Left ventricle myocardium superior (tissue), 1 donor: ENCODE results near the gene CTXN3. TPM values are rescaled to one million over a fixed set of nuclear protein-coding genes. Genes with fewer than 3 reads are reported as not detected.

Experiments used
- ATAC-seq: fragments of 200-7000 bp; cut with Tn5 transposase; one replicate; pipeline ENCODE4 v1.9.1; 2020; ENCODE audit warnings: mild to moderate bottlenecking, moderate library complexity
- DNase-seq: peaks from one replicate; pipeline ENCODE4 v3.0.0-alpha.2; 2020
- intact Hi-C: fragments of 100-400 bp; cut with micrococcal nuclease; formaldehyde crosslinking; loops from one replicate; pipeline ENCODE4 v1.11.0; 2022
- long read RNA-seq: library from polyadenylated mRNA; unstranded; transcript quantifications from one replicate; pipeline ENCODE4 v2.0.0, GENCODE V29; 2021
- total RNA-seq: library from RNA; stranded (reverse); fragmentation: NEBNext Ultra II Directional; extraction: Animal tissue kit (Norgen Biotek cat#: 25700); gene quantifications from one replicate; pipeline ENCODE4 v1.2.1, GENCODE V29; 2021
- donor health status: DM: no; HTN: yes; CAD: no; lungs with severe emphysema.

CTXN3 gene
- not detected for total RNA-seq
- long read RNA-seq = 0 reads

DNA sequence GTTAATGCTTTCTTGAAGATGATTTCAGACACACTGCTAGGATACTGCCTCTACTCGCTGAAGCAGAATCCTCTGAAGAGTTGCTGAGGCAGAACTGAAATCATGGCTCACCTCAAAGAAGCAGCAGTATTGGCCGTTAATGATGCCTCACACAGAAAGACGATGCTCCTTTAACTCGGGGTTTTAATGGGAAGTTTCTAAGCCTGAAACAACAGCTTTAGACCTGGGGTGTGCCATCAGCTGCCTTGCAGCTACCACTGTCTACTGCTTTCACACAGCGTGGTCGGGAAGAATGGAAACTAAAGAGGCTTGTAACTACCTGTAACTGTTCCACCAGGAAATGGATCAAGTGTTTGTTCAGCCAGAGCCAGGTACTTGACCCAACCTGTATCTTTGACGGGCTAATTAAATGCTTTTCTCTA lies at the start of gene CTXN3:
Gene CTXN3 (plus strand): TSS at position 65 of the 422 bp plus-strand sequence. CDS start 8,440 bp downstream, outside the sequence.
- DNase-seq = no peak
- ATAC-seq = no peak
- intact Hi-C loops = no loop called here

DNA sequence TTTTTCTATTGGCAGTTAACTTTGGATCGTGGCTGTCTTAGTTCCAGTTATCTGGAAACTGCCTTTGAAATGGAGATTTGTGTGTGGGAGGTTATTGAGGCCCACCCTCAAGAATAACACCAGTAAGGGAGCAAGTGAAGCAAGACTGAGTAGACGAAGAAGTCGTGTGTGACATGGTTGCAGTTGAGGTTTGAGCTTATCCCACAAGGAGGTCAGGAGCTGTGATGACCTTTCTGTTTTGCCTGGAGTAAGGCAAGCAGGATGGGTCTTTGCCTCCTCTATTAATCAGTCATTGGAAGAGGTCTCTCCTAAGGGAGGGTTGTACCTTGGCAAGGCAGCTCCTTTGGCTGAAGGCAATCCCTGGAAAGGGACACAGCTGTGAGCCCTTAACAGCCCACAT lies 49.6 kb upstream of the CTXN3 start:
- no peak for DNase-seq
- intact Hi-C loops = no loop called here
- ATAC-seq = no peak

DNA sequence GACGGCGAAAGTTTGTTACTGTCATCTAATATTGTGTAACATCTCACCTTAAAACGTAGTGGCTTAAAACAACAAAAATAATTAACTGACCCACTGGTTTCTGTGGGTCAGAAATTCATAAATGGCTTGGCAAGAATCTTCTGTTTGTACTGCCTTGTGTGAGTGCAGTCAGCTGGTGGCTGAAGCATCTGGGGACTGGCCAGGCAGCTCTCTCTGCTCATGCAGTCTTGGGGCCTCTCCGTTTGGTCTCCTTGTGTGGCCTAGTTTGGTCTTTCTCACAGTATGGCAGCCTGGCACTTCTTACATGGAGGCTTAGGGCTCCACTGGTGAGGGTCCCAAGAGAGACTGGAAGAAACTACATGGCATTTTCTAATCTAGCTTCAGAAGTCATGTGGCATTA lies 49.0 kb upstream of the CTXN3 start:
- ATAC-seq = no peak
- intact Hi-C loops = no loop called here

DNA sequence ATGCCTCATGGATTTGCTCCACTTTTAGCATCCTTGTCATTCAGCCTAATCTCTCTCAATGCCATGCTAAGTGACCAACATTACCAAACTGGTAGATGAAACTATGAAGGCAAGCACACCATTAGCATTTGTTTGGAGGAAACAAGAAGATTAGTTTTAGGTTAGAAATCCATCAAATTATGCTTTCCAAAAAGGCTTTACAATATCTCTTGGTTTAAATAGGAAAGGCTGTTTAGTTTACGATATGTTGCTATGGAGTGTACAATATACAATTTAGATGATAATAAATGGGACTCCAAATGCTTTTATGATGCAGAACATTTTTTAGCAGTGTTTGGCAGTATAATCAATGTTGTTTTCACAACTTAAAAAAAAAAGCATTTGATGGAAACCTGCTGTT lies 47.8 kb upstream of the CTXN3 start:
- DNase-seq (no peak), ATAC-seq (no peak)
- intact Hi-C loops = no loop called here

More for the DNA sequence above, 49.0 kb upstream of the CTXN3 start:
- no peak for DNase-seq

DNA sequence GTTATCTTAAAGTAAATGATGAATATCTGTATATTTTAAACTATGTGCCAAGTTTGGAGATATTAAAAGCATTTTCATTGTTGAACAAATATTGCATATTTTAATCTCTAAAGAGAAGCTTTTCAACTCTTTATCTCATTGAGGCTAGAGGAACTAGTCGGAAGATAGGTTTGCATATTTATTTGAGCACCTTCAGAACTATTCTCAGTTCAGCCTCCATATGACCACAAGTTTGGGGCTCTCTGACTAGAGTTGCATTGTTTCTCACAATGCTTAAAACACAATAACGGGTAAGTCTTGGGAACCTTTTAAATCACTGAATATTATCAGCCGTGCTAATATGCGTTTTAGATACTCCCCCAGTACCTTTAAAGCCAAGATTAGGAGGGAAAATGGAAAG lies 47.3 kb upstream of the CTXN3 start:
- DNase-seq = no peak
- ATAC-seq = no peak
- intact Hi-C loops = no loop called here

DNA sequence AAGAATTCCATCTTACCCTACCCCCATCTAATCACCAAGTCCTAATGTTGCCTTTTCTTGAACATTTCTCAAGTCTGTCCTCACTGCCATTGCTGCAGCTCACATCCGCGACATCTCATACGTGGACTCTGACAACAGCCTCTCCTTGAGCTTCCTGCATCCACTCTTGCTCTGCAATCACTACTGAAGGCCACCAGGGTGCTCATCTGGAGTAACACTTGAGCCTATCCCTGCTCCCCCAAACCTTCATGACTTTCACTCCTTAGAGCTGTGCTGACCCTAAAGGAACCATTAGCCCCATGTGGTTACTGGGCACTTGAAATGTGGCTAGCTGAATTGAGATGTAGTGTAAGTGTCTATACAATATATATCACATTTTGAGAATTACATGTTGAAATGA lies 46.4 kb upstream of the CTXN3 start:
- intact Hi-C loops = no loop called here
- ATAC-seq (no peak), DNase-seq (no peak)

DNA sequence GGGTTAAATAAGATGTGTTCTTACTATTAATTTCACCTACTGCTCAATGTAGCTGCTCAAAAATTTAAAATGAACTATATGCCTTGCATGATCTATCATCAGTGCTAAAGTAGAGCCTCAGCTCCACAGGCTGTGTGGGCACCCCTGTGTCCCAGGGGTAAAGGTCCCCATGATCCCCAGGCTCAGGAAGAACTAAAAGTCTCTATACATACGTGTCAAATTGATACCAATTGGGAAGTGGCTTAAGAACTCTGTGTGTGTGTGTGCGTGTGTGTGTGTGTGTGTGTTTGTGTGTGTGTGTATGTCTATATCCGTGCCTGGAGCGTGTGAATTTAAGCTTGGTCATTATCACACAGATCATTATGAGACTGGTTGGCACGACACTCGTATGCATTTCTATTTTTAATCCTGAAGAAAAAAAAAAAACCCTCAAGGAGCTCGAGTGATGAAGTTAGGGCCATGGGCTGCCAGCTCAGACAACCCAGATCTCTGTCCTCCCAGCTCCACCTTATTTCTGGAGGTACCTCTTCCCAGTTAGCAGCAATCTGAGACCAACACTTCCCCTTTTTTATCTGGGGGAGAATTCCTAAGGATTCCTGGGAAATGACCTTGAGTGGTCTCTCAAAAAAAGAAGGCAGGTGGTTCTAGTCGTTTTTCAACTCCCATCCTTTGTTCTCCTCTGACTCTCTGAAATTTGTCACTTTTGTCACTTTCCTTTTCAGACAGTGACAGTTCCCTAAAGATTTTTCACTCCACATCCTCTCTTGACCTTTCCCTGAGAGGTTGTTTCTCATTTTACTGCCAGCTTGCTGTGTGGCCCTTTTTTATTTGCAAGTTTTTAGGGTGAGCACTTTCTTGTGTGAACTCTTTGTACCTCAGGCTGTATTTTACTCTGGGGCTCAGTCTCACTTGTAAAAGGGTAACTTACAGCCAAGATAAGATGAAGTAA lies 45.7 kb upstream of the CTXN3 start:
- DNase-seq = no peak
- intact Hi-C loops = no loop called here
- ATAC-seq = no peak

DNA sequence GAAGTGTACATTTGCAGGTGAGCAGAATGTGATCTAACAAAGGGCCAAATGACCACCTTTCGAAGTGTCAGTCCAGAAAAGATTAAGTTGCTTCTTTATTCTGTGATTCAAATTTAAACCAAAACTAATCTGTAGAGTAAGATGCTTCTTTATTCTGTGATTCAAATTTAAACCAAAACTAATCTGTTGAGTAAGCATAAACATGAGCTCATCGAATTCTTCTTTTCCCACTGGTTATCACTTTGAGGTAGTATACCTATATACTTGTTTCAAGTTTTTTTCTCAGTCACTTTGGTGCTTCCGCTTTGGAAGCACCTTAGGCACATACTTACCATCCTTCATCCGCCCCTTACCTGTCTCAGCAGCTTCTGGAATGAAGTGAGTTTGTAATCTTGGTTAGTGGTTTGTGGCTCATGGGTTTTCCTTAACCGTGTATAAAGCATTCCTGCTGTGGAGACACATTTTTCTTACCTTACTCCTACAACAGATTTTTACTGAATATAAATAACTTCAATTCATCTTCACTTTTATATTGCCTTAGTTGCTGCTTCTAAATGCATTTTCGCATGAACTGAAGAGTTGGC lies 40.7 kb upstream of the CTXN3 start:
- ATAC-seq = no peak
- intact Hi-C loops = no loop called here
- DNase-seq = no peak

DNA sequence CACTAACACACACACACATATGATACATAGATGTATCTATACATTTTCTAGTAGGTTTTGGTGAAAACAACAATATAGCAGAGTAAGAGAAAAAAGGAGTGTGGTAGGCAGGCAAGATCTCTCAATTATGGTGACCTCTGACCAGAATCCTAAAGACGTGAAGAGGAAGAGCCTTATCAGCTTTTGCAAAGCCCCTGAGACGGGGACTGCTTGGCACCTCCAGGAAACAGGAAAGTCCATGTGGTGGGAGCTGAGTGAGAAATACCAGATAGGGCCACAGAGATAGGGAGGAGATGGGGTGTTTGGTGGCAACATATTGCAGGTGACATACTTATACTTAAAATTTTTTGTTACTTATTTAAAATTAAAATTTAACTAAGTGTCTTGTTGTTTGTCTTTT lies 39.9 kb upstream of the CTXN3 start:
- no peak for DNase-seq
- intact Hi-C loops = no loop called here
- no peak for ATAC-seq

DNA sequence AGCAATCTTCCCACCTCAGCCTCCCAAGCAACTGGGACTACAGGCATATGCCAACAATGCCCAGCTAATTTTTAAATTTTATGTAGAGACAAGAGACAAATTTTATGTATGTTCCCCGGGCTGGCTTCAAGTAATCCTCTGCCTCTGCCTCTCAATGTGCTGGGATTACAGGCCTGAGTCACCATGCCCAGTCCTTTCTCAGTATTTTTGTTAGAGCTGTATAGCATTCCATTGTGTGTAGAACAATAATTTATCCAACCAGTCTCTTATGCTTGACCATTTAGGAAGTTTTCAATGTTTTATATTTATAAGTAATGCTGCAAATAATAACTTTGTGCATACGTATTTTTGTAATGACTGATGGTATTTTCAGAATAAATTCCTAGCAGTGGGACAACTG lies 38.9 kb upstream of the CTXN3 start:
- intact Hi-C loops = no loop called here
- DNase-seq (no peak), ATAC-seq (no peak)

DNA sequence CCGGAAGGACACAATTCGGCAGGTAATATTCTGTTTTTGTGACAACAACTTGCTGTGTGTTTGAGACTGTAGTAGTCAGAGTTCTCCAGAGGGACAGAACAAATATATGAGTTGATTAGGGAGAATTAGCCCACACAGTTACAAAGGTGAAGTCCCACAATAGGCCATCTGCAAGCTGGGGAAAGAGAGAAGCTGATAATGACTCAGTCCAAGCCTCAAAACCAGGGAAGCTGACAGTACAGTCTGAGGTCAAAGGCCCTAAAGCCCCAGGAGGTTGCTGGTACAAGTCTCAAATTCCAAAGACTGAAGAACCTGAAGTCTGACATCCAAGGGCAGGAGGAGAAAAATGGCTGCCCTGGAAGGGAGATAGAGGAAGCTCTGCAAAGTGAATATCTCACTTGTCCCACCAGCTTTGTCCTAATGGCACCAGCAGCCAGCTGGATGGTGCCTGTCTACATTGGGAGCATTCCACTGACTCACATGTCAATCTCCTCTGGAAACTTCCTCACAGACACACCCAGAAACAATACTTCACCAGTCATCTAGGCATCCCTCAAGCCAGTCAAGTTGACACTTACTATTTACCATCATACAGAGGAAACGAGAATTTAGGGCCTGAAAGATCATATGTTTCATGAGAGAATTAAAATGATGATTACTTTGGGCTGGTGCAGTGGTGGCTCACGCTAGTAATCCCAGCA lies 36.3 kb upstream of the CTXN3 start:
- intact Hi-C loops = no loop called here
- no peak for DNase-seq

DNA sequence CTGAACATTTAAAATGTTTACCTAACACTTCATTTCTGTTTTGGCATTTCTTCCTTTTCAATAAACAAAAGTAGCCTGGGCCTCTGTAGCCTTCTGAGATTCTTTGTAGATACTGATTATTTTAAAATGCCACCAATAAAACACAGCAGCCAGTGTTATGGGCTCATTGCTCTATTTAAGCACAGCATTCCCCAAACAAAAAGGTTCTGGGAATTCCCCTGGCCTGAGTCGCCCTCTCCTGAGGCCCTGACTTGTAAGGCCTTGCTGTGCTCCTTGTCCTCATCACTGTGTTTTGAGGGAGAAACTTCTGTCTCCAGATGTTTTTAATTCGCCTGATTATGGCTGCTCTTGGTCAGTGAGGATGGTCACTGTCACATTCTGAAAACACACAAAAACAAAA lies 33.0 kb upstream of the CTXN3 start:
- no peak for DNase-seq

More for the DNA sequence above, 36.3 kb upstream of the CTXN3 start:
- ATAC-seq = no peak

DNA sequence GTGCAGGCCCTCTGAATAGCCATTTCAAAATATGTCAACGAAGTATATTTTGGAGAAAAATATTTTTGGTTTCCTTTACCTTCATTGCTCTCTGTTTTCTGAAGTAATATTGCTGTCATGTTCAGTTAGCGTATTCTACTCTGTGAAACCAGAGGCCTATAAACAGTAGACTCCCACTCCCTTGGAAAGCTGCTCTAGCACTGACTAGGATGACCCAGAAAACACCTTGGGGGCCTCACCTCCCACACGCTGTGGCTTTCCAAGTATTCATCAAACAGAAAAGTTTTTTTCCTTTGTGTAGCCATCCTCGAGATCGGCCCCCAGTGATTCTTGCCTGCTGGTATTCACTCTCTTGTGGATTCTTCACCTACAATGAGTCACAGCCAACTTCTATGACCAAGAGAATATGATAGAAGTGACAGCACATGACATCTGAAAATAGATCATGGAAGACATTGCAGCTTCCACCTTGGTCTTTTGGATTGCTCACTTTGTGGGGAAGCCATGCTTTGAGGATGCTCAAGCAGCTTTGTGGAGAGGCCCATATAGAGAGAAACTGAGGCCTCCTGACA lies 28.9 kb upstream of the CTXN3 start:
- intact Hi-C loops = no loop called here
- no peak for DNase-seq
- no peak for ATAC-seq

More for the DNA sequence above, 33.0 kb upstream of the CTXN3 start:
- intact Hi-C loops = no loop called here
- ATAC-seq = no peak

DNA sequence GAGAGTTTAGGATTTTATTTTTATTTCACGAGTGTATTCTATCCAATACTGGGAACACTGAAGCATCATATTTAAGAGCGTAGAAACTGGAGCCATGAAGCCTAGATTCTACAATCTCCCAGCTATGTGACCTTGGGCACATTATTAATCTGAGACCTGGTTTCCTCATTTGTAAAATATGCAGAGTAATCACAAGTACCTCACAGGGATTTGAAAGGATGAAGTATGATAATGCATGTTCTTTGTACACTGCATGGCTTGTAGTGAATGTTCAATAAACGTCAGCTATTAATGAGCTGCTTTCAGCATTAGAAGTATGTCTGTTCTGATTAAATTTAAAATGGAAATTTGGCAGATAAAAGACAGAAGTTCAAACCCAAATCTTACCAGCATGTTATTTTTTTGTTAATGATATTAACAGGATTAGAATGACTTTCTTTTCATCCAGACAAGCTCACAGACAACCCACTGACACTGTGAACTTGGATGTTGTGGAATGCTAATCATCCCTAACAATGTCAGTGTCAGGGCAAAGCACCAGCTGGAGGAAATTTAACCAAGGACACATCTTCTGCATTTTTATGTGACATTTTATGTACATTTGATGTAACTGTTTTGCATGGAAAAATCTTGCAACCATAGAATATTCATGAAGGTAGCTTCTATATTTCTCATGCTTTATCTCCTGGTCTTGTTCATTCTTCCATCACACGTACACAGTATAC lies 27.1 kb upstream of the CTXN3 start:
- intact Hi-C loops = no loop called here
- ATAC-seq (no peak), DNase-seq (no peak)

DNA sequence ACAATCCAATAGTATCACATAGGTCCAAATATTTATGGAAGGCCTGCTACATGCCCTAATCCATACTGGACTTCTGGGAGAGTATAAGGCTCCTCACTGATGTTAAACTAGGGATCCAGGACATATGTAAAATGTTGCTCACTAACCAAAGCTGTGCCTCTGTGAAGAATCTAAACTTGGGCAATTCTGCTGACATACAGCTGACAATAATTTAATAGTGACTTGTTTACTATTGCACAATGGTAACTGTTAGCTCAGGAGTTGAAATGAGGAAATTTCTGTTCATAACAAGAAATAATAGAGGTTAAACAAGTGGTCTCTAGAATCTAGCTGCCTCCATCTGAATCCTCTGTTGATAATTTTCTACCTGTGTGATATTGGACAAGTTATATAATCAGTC lies 14.9 kb upstream of the CTXN3 start:
- intact Hi-C loops = no loop called here
- ATAC-seq = no peak
- no peak for DNase-seq

DNA sequence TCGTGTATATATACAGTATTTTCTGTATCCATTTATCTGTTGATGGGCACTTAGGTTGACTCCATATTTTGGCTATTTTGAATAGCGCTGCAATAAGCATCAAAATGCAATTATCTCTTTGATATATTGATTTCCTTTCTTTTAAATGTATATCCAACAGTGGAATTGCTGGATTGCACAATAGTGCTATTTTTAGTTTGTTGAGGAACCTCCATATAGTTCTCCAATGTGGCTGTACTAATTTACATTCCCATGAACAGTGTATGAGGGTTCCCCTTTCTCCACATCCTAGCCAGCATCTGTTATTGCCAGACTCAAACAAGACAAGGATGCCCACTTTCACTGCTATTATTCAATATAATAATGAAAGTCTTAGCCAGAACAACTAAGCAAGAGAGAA lies 9.1 kb upstream of the CTXN3 start:
- intact Hi-C loops = no loop called here
- DNase-seq = no peak
- no peak for ATAC-seq

DNA sequence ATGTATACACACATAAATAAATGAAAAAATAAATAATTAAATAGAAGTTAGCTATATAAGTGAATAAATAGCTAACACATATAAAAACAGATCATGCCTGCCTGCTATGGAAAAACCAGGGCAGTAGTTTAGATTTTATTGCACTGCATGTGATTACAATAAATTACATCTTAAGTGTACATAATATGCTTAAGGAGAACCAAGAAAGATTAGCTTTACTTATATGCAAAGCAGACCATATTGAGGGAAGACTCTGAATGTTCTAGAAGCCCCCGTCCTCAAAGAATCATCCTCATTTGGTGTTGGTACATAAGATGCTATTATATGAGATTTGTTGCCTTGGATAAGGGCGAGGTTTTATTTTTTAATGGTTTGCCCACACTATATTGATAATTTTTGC lies 5.9 kb upstream of the CTXN3 start:
- intact Hi-C loops = no loop called here
- DNase-seq = no peak
- ATAC-seq = no peak

DNA sequence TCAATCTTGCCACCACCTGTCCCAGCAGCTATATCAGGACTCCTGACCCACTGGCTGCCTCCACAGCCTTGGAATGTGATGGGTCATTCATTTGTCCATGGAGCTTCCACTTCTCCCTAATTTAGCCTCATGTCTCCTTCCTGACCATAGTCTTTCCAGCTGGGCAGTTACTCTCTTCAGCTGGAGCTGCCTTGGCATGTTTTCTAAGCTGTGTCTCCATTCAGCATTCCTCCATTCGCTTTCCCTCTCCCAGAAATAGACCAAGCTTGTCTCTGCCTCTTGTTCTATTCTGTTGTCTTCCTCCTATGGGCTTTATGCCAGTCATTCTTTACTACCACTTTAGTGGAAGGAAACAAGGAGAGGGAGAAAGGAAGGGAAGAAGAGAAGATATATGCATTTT lies 5.3 kb upstream of the CTXN3 start:
- ATAC-seq (peak; percentile 82), DNase-seq (no peak)
- intact Hi-C loops = no loop called here

DNA sequence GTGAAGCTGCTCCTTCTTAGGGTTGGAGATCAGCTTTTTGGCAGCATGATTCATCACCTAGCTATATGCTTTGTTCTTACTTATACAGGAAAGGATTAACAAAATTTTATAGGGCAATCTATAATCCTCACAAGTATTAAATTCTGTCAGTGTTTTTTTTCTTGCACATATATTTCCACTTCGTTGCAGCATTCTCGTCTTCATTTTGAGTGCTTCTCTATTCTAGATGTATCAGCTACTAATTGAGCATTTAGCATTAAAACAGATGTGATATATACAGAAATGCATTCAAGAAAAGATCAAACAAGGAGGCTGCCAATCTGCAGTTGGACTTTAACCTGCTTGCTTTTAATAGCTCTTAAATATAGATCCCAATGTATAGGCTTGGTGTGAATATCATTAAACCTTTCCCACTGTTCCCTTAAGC lies 3.6 kb upstream of the CTXN3 start:
- DNase-seq = no peak
- intact Hi-C loops = no loop called here
- no peak for ATAC-seq
